ENCODE data around the gene C5orf15.

GRCh38 chr5:133926489-133927299, 41.7 kb downstream of the C5orf15 start:
- TF ChIP-seq CTCF (IDR thresholded peaks at IDR 0.05; ENCODE audit: low read depth, low read length, missing input control) (no peak), TAF1 (conservative IDR thresholded peaks at IDR 0.05) (no peak), REST (IDR thresholded peaks at IDR 0.05) (no peak), RAD21 (IDR thresholded peaks at IDR 0.05) (no peak), YY1 (IDR thresholded peaks at IDR 0.05) (no peak), SP1 (IDR thresholded peaks at IDR 0.05) (no peak), RXRA (IDR thresholded peaks at IDR 0.05) (no peak)
